Caco-2 (cell line): ENCODE data around the gene DCBLD2. TPM values are rescaled to one million over a fixed set of nuclear protein-coding genes. Genes with fewer than 3 reads are reported as not detected.

Experiments
- BruUV-seq: library from RNA; stranded (reverse); fragments of 400-500 nt; replicated peaks from 2 replicates; lab custom pipeline; 2021; lab: Mats Ljungman, UMichigan
- CTCF ChIA-PET: fragments of 300-600 bp; sonication (Branson Sonifier 250); formaldehyde crosslinking; loops from one replicate; lab custom pipeline; 2022; ENCODE audit warnings: antibody characterized with exemption; lab: Charles Lee
- POLR2A ChIA-PET: fragments of 300-600 bp; sonication (Branson Sonifier 250); formaldehyde crosslinking; loops from one replicate; lab custom pipeline; 2022; ENCODE audit warnings: antibody characterized with exemption; lab: Charles Lee
- DNase-seq, 2 experiments: peaks; one replicate each; pipeline versions ENCODE4 v3.0.0 to v3.0.0-alpha.2; 2020 to 2022
- H3K27me3 ChIP-seq: replicated peaks from 2 replicates; pipeline ENCODE4 v1.6.0; 2011; ENCODE audit warnings: low read length; ENCODE audit not compliant: control insufficient read depth, insufficient read depth
- H3K36me3 ChIP-seq: 2 replicates; pipeline ENCODE4 v1.5.1; 2011; ENCODE audit warnings: low read length; ENCODE audit not compliant: control insufficient read depth, insufficient read depth
- H3K4me1 ChIP-seq: fragments of 250-450 bp; sonication (Bioruptor Pico); 2 replicates; pipeline ENCODE4 v1.5.1; 2020; ENCODE audit warnings: mild to moderate bottlenecking
- H3K4me3 ChIP-seq: 2 replicates; pipeline ENCODE4 v1.5.1; 2011; ENCODE audit warnings: low read depth, mild to moderate bottlenecking, control low read depth, low read length
- H3K9me3 ChIP-seq: fragments of 250-450 bp; sonication (Bioruptor Pico); 2 replicates; pipeline ENCODE4 v1.5.1; 2020; ENCODE audit warnings: mild to moderate bottlenecking, moderate library complexity
- H3K27ac Mint-ChIP-seq: one replicate; pipeline ENCODE4 v1.8.0; 2022; ENCODE audit warnings: mixed read lengths; ENCODE audit not compliant: unreplicated experiment
- H3K27me3 Mint-ChIP-seq: one replicate; pipeline ENCODE4 v1.8.0; 2022; ENCODE audit warnings: mixed read lengths; ENCODE audit not compliant: insufficient read depth, unreplicated experiment
- H3K36me3 Mint-ChIP-seq: one replicate; pipeline ENCODE4 v1.8.0; 2022; ENCODE audit warnings: mild to moderate bottlenecking, mixed read lengths; ENCODE audit not compliant: insufficient read depth, unreplicated experiment
- H3K4me1 Mint-ChIP-seq: one replicate; pipeline ENCODE4 v1.8.0; 2022; ENCODE audit warnings: low read depth, mixed read lengths; ENCODE audit not compliant: unreplicated experiment
- H3K4me3 Mint-ChIP-seq: one replicate; pipeline ENCODE4 v1.8.0; 2022; ENCODE audit warnings: mild to moderate bottlenecking, moderate library complexity, mixed read lengths; ENCODE audit not compliant: unreplicated experiment
- H3K9me3 Mint-ChIP-seq: one replicate; pipeline ENCODE4 v1.8.0; 2022; ENCODE audit warnings: mixed read lengths; ENCODE audit not compliant: unreplicated experiment
- CTCF ChIP-seq, 2 experiments: fragments of 200-600 bp in 1 of 2; IDR thresholded peaks; 1 replicate in 1 of 2; 2 replicates in 1 of 2; pipeline versions ENCODE4 v1.5.1 to v1.8.0; 2011 to 2022; ENCODE audit warnings: antibody characterized with exemption in 1 of 2, control low read depth in 1 of 2, inconsistent platforms in 1 of 2, low read depth in 1 of 2, low read length in 1 of 2, mild to moderate bottlenecking in 1 of 2, moderate library complexity in 1 of 2; ENCODE audit not compliant: insufficient read depth in 1 of 2, severe bottlenecking in 1 of 2, unreplicated experiment in 1 of 2
- intact Hi-C: fragments of 100-400 bp; cut with micrococcal nuclease; formaldehyde crosslinking; loops from one replicate; pipeline ENCODE4 v1.10.0; 2022; ENCODE audit not compliant: unreplicated experiment
- total RNA-seq: library from RNA; stranded (reverse); gene quantifications from 2 replicates; pipeline ENCODE4 v1.2.3, GENCODE V29; 2022

Gene DCBLD2
- total RNA-seq, 1 experiment from 2014 or later: 53.0 TPM

- H3K9me3 Mint-ChIP-seq: no peaks in the 10 kb centered on the region
- no peaks in the 10 kb centered on the region for H3K9me3 ChIP-seq
- H3K36me3 Mint-ChIP-seq: peaks cover 63% of the 10 kb centered on the region
- no peaks in the 10 kb centered on the region for H3K27me3 Mint-ChIP-seq
- no peak overlapping the region for H3K27ac Mint-ChIP-seq
- TF ChIP-seq CTCF (IDR thresholded peaks at IDR 0.05; ENCODE audit: insufficient read depth in 1 of 2, low read depth in 1 of 2, low read length in 1 of 2, severe bottlenecking in 1 of 2, unreplicated experiment in 1 of 2): no peak
- intact Hi-C loops: no loop called here
- POLR2A ChIA-PET: no interaction called here
- no peak overlapping the region for H3K4me3 Mint-ChIP-seq
- peaks cover 10% of the 10 kb centered on the region for H3K4me1 Mint-ChIP-seq
- H3K36me3 ChIP-seq: no peaks in the 10 kb centered on the region; the same call in 1 of the 2 replicates
- no peaks in the 10 kb centered on the region for H3K27me3 ChIP-seq
- BruUV-seq: no TSS peak
- H3K4me1 ChIP-seq: no peaks in the 10 kb centered on the region
- H3K4me3 ChIP-seq: no peak overlapping the region
- DNase-seq: no peak
- CTCF ChIA-PET: no interaction called here
Observed at GRCh38 chr3:98807561-98807960, 93.9 kb downstream of the DCBLD2 start.

- Histone ChIP-seq H3K27me3 (no peaks in the 10 kb centered on the region), H3K4me1 (no peaks in the 10 kb centered on the region), H3K36me3 (no peaks in the 10 kb centered on the region; the same call in 1 of the 2 replicates), H3K4me3 (no peak overlapping the region), H3K9me3 (no peaks in the 10 kb centered on the region)
- ChIA-PET CTCF (no interaction called here), POLR2A (no interaction called here)
- intact Hi-C loops: no loop called here
- Mint-ChIP-seq H3K36me3 (peaks cover 67% of the 10 kb centered on the region), H3K4me1 (peaks cover 10% of the 10 kb centered on the region), H3K27me3 (no peaks in the 10 kb centered on the region), H3K4me3 (no peak overlapping the region), H3K9me3 (no peaks in the 10 kb centered on the region), H3K27ac (peak overlapping the region; percentile 11)
- no peak for DNase-seq
- no peak for TF ChIP-seq CTCF (IDR thresholded peaks at IDR 0.05; ENCODE audit: insufficient read depth in 1 of 2, low read depth in 1 of 2, low read length in 1 of 2, severe bottlenecking in 1 of 2, unreplicated experiment in 1 of 2)
- BruUV-seq: no TSS peak
Observed at GRCh38 chr3:98807011-98807410, 94.5 kb downstream of the DCBLD2 start.

GRCh38 chr3:98806521-98806920 is 95.0 kb downstream of the DCBLD2 start:
- no peaks in the 10 kb centered on the region for H3K27me3 ChIP-seq
- CTCF ChIA-PET: no interaction called here
- H3K4me3 Mint-ChIP-seq: no peak overlapping the region
- peaks cover 72% of the 10 kb centered on the region for H3K36me3 Mint-ChIP-seq
- peaks cover 10% of the 10 kb centered on the region for H3K4me1 Mint-ChIP-seq
- BruUV-seq: no TSS peak
- intact Hi-C loops: no loop called here
- no peak overlapping the region for H3K4me3 ChIP-seq
- H3K27me3 Mint-ChIP-seq: no peaks in the 10 kb centered on the region
- no peaks in the 10 kb centered on the region for H3K4me1 ChIP-seq
- H3K36me3 ChIP-seq: no peaks in the 10 kb centered on the region; the same call in 1 of the 2 replicates
- POLR2A ChIA-PET: no interaction called here
- DNase-seq: no peak
- H3K27ac Mint-ChIP-seq: peak overlapping the region; percentile 11
- TF ChIP-seq CTCF (IDR thresholded peaks at IDR 0.05; ENCODE audit: insufficient read depth in 1 of 2, low read depth in 1 of 2, low read length in 1 of 2, severe bottlenecking in 1 of 2, unreplicated experiment in 1 of 2): no peak
- H3K9me3 Mint-ChIP-seq: no peaks in the 10 kb centered on the region
- H3K9me3 ChIP-seq: no peaks in the 10 kb centered on the region
